ENCODE measurements around the gene CDH3.
A peak's percentile ranks its signal among the peaks of the same experiment; 100 is the strongest.
"Not testable (repeated sequence)": the region's sequence is repeated elsewhere in the genome, so short reads cannot be mapped to it uniquely, and the experiment has no call there.

The CDH3 gene

DNA sequence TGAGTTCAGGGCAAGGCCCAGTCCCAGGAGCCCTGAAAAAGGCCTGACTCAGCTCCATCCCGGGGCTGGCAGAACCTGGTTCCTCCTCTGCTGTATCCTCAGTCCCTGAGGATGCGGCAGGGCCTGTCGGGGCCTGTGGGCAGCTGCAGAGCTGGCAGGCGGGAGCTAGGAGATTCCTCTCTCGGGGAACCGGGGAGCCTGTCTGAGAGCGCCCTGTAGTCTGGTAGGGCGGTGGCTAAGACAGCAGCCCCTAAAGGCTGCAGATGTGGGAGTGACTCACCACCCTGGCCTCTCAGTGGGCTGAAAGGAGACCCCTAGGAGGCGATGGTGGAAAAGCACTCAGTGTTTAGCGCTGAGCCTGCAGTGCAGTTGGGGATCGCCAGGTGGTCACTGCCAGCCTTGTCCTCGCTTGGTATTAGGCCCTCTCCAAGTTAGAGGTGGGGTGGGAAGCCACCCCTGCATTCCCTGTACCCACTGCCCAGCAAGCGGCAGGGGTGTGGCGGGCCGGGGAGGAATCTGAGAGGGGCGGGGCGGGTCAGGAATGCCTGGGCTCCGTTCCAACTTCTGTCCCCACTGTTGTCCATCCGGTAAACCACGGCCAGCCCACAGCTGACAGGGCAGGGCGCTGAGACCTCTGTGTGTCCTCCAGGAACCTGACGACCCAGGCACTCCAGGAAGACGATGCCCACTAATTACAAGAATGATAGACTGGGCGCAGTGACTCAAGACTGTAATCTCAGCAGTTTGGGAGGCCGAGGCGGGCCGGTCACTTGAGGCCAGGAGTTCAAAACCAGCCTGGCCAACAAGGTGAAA lies 62.4 kb downstream of the CDH3 start:
- no peak for DNase-seq

DNA sequence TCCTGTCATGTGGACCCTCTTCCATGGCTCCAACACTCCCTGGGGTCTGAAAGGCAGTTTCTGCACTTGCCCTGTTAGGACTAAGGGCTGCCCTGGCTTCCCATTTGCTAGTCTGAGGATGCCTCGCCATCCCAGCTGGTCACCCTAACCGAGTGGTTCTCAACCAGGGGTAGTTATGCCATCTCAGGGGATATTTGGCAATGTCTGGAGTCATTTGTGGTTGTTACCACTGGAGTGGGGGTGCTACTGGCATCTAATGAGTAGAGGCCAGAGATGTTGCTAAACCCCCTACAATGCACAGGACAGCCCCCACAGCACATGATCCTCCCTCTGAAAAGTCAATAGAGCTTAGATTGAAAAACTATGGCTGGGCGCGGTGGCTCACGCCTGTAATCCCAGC lies 65.1 kb downstream of the CDH3 start:
- DNase-seq = no peak

DNA sequence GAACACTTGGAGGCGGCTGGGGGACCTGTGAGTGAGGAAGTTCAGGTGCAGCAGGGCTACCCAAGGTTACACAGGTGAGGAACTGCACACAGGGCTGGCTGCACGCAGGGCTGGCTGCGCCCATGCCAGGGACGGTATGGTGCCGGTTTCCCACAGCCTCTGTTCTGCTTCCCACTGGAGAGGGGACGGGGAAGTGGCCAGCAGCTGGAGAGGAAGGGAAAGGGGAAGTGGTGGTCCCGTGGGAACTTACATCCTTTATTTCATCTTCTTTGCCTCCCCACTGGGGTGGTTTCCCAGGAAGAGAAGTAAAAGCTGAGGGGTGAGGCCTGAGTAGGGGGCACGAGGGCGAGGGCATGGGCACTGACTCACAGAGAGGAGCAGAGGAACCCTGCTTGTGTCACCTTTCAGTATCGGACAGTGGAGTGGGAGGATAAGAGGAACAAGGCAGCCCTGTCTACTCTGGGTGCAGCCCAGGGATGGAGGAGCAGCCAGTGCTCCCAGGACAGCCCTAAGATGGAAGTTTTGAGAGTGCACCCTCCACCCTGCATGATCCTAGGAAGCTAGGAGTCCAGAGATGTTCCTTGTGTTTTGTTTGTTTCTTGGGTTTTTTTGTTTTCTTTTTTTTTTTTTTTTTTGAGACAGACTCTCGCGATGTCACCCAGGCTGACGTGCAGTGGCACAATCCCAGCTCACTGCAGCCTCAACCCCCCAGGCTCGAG lies 66.5 kb downstream of the CDH3 start:
- DNase-seq = peak; percentile 21 to 64

DNA sequence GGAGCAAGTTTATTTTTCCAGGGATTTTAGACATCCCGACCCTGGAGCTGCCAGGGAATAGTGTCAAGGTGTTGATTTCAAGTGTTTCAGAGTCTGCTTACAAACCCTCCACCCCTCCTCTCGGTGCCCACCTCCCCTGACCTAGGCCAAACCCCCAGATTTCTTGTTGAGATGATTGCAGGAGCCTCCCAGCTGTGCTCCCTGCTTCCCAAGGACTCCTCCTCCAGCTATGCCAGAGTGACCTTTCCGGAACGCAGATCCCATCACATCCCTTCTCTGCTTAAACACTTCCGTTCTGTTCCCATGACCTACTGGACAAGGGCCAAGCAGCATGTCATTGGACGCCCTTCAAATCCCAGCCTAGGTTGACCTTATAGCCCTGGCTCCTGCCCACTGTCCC lies 68.3 kb downstream of the CDH3 start:
- DNase-seq = no peak

DNA sequence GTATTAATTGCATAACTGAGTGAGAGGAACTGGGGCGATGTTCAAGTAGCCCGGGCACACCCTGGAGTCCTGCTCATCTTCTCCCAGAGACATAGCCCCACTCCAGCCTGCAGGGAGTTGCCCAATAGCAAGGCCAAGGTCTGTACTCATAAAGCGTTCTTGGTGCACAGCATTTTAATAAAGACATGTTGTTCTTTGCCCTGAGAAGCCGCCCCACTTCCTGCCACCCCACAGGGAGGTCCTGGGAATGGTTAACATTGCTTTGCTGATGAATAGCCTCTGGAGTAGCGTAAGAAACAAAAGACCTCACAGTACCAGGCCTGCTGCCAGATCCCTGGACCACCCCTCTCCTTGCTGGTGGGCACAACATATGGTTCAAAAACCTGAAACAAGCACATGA lies 70.4 kb downstream of the CDH3 start:
- DNase-seq = no peak

DNA sequence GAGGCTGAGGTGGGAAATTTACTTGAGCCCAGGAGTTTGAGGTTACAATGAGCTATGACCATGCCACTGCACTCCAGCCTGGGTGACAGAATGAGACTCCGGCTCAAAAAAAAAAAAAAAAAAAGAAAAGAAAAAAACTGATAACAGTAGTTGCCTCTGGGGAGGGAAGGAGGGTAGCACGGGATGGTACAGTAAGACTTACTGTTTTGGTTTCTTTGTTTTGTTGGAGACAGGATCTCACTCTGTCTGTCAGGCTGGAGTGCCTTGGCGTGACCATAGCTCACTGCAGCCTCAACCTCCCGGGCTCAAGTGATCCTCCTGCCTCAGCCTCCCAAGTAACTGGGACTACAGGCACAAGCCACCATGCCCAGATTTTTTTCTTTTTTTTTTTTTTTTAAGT lies 71.4 kb downstream of the CDH3 start:
- not testable (repeated sequence) for DNase-seq

DNA sequence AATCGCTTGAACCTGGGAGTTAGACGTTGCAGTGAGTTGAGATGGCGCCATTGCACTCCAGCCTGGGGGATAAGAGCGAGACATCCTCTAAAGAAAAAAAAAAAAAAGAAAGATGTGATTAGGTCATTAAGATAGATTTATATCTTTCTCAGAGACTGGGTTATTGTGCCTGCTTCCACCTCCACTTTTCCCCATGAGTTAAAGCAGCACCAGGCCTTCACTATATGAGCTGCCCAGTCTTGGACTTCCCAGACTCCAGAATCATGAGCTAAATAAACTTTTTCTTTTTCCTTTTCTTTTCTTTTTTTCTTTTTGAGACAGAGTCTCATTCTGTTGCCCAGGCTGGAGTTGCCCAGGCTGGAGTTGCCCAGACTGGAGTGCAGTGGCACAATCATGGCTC lies 72.6 kb downstream of the CDH3 start:
- no peak for DNase-seq

DNA sequence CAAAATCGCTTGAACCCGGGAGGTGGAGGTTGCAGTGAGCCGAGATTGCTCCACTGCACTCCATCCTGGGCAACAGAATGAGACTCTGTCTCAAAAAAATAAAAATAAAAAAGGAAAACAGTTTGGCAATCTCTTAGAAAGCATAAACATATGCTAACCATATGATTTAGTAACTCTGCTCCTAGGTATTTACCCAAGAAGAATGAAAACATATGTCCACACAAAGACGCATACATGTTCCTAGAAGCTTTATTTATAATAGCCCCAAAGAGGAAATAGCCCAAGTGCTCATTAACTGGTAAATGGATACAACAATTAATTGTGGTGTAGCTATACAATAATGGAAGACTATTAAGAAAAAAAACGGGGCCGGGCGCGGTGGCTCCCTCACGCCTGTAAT lies 73.5 kb downstream of the CDH3 start:
- DNase-seq = no peak

DNA sequence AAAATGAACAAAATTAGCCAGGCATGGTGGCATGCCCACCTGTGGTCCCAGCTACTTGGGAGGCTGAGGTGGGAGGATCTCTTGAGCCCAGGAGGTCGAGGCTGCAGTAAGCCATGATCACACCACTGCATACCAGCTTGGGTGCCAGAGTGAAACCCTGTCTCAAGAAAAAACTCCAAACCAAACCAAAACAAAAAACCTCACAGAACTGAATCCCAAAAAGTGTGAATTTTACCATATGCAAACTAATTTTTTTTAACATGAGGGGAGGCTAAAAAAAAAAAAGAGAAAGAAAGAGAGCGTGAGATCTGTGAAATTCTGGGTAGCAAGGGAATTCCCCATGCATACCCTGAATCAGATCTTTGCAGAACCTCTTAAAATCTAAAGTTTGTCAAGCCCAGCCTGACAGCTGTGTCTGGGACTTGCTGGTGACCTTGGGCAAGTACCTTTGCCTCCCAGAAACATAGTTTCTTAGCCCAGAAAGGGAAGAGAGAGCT lies 74.9 kb downstream of the CDH3 start:
- DNase-seq = no peak

DNA sequence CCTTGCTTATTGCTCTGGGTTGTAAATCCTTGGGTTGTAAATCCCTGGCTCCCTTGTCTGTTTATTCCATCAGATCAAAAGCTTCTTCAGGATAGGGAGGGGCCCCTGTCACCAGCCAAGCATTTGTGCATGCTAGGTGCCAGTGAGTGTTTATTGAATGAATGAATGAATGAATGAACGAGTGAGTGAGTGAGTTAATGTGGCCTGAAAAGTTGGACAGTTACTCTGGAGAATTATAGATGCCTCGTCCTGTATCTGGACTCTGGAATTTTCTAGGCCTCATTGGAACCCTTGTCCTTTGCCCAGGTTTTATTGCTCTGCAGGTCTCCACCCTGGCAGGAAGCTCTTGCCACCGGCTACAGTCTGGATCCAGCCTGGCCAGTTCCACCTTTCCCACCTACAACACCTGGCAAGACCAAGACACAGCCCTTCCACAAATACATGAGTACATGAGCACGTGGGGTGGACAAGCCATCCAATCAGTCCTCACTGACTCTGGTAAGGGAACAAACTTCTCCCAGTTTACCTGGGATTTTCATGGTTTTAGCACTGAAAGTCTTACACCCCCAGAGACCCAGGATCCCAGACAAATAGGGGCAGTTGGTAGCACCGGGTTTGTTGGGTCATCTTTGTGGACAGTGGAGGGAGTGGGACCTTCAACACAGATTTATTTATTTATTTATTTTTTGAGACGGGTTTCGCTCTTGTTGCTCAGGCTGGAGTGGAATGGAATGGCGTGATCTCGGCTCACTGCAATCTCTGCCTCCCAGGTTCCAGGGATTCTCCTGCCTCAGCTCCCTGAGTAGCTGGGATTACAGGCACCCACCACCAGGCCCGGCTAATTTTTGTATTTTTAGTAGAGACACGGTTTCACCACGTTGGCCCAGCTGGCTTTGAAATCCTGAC lies 77.3 kb downstream of the CDH3 start:
- no peak for DNase-seq

DNA sequence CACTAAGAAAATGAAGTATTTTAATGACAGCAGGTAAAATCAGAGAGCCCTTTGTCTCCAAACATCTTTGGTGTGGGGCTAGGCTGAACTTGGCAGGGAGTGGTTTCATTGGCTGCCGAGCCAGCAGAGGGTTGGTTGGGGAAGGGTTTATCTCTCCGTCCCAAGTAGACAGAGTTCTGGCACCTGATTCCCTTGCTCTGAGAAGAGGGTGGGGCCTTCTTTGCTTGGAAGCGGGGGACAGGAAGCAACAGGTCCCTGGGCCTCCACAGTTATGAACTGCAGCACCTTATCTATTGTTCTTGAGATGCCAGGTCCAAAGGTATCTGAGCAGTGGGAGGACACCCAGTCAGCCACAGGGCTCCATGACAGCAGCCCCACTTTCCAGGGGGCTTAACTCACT lies 79.7 kb downstream of the CDH3 start:
- no peak for DNase-seq

DNA sequence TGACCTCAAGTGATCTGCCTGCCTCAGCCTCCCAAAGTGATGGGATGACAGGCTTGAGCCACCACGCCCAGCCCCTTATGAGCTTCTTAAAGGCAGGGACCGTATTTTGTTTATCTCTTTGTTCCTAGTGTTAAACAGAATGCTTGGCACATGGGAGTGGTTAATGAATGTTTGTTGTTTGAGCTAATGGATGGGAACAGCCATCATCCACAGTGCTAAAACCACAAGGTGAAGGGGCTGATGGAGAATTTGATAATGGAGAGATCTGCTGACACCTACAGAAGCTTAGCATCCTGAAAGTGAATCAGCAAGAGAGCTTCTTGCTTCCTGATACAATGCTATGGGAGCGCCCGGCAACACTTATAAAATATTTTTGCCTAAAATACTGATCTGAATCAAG lies 83.4 kb downstream of the CDH3 start:
- DNase-seq = no peak

DNA sequence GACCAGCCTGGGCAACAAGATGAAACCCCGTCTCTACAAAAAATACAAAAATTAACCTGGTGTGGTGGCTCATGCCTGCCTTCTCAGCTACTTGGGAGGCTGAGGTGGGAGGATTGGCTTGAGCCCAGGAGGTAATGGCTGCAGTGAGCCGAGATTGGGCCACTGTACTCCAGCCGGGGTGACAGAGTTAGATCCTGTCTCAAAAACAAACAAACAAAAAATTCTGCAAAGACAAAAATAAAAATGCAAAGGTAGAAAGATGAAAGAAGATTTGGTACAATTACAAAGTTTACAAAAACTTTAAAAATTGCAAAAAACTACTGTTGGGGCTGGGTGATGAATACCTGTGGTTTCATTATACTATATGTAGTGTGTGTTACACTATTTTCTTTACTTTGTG lies 86.5 kb downstream of the CDH3 start:
- DNase-seq = no peak

DNA sequence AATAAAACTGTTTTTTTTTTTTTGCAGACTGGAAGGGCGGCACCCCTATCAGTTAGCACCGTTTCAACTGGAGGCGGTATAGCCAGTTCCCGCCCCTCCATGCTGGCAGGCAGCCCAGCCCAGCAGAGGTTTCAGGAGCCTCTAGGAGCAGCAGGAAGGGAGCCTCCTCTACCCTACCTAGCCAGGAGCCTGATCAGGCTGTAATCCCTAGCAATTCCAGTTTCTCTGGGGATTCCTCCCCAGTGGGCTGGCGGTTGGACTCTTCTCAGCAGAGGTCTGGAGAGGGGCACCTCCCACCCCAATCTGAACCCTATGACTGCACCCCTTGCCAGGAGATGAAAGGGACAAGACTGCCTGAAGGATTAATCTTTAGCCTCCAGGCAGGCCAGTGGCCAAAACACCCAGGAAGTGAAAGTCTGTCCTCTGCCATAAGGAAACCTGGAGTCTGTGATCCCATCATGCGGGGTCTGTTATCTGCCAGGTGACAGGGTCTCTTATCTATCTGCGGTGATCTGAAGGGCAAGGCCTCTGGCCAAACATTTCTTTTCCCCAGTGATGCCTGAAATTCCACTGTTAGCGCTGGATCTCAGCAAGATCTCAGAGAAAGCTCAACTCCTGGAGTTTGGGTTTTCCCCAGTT lies 87.1 kb downstream of the CDH3 start:
- DNase-seq = no peak

DNA sequence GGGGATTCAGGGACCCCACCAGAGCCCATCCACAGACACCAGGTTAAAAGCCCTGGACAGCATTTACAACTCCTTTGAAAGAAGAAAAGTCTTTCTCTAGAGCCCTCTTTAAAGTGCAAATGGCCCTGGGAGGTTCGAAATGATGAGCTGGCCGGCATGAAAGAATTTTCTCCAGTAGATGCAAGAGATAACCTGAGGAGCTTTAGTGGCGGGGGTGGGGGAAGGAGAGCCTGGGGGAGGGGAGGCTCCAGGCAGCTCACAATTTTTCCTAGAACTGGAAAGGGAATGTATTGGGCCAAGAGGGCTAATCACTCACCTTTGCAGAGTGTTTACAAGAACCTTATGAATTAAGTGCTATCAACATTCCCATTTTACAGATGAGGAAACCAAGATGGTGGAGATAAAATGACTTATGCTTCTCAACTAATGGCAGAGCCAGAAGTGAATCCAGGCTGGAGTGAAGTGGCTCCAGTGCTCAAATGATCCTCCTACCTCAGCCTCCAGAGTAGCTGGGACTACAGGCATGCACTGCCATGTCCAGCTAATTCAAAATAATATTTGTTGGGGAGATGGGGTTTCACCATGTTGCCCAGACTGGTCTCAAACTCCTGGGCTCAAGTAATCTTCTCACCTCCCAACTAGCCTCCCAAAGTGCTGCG lies 87.8 kb downstream of the CDH3 start:
- no peak for DNase-seq

DNA sequence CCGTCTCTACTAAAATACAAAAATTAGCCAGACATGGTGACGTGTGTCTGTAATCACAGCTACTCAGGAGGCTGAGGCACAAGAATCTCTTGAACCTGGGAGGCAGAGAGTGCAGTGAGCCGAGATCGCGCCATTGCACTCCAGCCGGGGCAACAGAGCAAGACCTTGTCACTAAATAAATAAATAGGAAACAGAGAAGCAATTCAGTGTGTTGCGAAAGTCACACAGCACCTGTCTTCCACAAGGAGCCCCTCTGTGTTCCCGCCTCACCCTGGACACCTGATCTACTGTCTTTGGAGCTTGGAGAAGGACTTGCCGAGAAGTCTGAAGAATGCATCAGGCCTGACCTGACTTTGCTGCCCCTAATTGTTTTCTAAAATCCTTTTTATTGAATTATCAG lies 88.5 kb downstream of the CDH3 start:
- no peak for DNase-seq

DNA sequence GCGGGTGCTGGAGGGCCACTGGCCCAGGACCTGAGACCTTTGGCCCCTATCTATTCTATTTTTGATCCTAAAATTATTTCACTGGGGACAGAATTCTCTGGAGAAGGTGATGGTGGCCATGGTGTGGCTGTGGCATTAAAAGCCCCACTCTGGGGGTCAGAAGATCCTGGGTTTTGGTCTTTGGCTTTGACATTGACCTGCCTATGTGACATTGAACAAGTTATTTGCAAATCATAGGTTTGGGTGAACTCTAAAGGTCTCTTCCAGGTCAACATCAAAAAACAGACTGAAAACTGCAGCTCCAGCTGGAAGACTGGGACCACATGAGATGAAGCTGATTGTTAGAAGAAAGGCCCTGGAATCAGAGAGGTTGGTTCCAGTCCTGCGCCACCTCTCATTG lies 89.7 kb downstream of the CDH3 start:
- DNase-seq = no peak

DNA sequence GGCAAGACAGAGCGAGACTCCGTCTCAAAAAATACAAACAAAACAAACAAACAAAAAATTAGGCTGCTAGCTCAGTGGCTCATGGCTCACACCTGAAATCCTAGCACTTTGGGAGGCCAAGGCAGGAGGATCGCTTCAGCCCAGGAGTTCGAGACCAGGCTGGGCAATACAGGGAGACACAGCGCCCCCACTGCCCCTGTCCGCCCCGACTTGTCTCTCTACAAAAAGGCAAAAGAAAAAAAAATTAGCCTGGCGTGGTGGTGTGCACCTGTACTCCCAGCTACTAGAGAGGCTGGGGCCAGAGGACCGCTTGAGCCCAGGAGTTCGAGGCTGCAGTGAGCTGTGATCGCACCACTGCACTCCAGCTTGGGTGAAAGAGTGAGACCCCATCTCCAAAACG lies 91.5 kb downstream of the CDH3 start:
- no peak for DNase-seq

DNA sequence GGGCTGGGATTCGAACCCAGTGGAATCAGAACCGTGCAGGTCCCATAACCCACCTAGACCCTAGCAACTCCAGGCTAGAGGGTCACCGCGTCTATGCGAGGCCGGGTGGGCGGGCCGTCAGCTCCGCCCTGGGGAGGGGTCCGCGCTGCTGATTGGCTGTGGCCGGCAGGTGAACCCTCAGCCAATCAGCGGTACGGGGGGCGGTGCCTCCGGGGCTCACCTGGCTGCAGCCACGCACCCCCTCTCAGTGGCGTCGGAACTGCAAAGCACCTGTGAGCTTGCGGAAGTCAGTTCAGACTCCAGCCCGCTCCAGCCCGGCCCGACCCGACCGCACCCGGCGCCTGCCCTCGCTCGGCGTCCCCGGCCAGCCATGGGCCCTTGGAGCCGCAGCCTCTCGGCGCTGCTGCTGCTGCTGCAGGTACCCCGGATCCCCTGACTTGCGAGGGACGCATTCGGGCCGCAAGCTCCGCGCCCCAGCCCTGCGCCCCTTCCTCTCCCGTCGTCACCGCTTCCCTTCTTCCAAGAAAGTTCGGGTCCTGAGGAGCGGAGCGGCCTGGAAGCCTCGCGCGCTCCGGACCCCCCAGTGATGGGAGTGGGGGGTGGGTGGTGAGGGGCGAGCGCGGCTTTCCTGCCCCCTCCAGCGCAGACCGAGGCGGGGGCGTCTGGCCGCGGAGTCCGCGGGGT lies 92.1 kb downstream of the CDH3 start, which contains the start of gene CDH1:
CDH1 (plus strand) TSS at position 247 of the 684 bp plus-strand sequence; CDS start at position 371, 124 bp downstream.
- peak; percentile 15 to 21 for DNase-seq

DNA sequence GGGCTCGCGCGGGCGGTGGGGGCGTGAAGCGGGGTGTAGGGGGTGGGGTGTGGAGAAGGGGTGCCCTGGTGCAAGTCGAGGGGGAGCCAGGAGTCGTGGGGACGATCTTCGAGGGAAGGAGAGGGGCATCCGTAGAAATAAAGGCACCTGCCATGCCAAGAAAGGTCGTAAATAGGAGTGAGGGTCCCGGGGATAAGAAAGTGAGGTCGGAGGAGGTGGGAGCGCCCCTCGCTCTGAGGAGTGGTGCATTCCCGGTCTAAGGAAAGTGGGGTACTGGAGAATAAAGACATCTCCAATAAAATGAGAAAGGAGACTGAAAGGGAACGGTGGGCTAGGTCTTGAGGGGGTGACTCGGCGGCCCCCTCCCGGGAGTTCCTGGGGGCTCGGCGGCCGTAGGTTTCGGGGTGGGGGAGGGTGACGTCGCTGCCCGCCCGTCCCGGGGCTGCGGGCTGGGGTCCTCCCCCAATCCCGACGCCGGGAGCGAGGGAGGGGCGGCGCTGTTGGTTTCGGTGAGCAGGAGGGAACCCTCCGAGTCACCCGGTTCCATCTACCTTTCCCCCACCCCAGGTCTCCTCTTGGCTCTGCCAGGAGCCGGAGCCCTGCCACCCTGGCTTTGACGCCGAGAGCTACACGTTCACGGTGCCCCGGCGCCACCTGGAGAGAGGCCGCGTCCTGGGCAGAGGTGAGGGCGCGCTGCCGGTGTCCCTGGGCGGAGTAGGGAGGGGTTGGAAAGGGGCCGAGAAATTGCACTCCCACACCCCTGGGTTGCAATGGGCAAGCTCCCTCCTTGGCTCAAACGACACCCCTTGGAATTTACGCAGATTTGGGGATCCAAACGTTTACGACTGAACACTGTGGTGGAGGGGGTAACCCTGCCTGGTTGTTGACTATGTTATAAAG lies 92.9 kb downstream of the CDH3 start:
- no peak for DNase-seq

All from CD4-positive, alpha-beta T cell treated with Interleukin-4 for 1 hour (primary cell).